ENCODE results near the gene FCHSD1. TPM values are rescaled to one million over a fixed set of nuclear protein-coding genes. Genes with fewer than 3 reads are reported as not detected.

Gene FCHSD1
- total RNA-seq, 1 experiment from 2014 or later, result 21.2 TPM

- Mint-ChIP-seq H3K4me3 (ENCODE audit: unreplicated experiment) (peak overlapping the region; percentile 62), H3K27me3 (ENCODE audit: insufficient read depth, unreplicated experiment) (peaks cover 35% of the 10 kb centered on the region), H3K4me1 (ENCODE audit: insufficient read depth, unreplicated experiment) (peaks cover 8% of the 10 kb centered on the region), H3K9me3 (ENCODE audit: unreplicated experiment) (no peaks in the 10 kb centered on the region), H3K36me3 (ENCODE audit: insufficient read depth, unreplicated experiment) (no peaks in the 10 kb centered on the region), H3K27ac (ENCODE audit: low read depth, unreplicated experiment) (peak overlapping the region; percentile 43)
- no TSS peak for BruUV-seq (replicated peaks)
- no peak for TF ChIP-seq CTCF (IDR thresholded peaks at IDR 0.05; ENCODE audit: unreplicated experiment)
- ChIA-PET CTCF (interaction anchor here (0.5 to 16.8 kb wide), 44 partner anchors 10 to 1216 kb away, joined by 3 to 677 read pairs (median 4); partner anchors contain the start of genes ARAP3, HDAC3, PCDH1 and PCDH12), POLR2A (interaction anchor here (0.9 to 5.7 kb wide), 10 partner anchors 8 to 277 kb away, joined by 3 to 68 read pairs (median 6); partner anchors contain the start of genes ARAP3, PCDH1 and RNF14)
- DNase-seq (ENCODE audit: unreplicated experiment), result no peak
- intact Hi-C loops (cut with micrococcal nuclease), result loop anchor here (1.0 to 2.0 kb wide), 6 partner anchors 27 to 452 kb away; partner anchors contain the start of gene RNF14
These were observed 41.3 kb upstream of the FCHSD1 start for GRCh38 chr5:141692533-141692888.

- DNase-seq (ENCODE audit: unreplicated experiment), result peak; percentile 87
- TF ChIP-seq CTCF (IDR thresholded peaks at IDR 0.05; ENCODE audit: unreplicated experiment), result peak; percentile 99
- H3K27ac Mint-ChIP-seq (ENCODE audit: low read depth, unreplicated experiment), result peak overlapping the region; percentile 43
- BruUV-seq (replicated peaks), result no TSS peak
- no peaks in the 10 kb centered on the region for H3K9me3 Mint-ChIP-seq (ENCODE audit: unreplicated experiment)
- intact Hi-C loops (cut with micrococcal nuclease), result loop anchor here (1.0 to 2.0 kb wide), 6 partner anchors 27 to 453 kb away; partner anchors contain the start of gene RNF14
- no peaks in the 10 kb centered on the region for H3K36me3 Mint-ChIP-seq (ENCODE audit: insufficient read depth, unreplicated experiment)
- peaks cover 8% of the 10 kb centered on the region for H3K4me1 Mint-ChIP-seq (ENCODE audit: insufficient read depth, unreplicated experiment)
- ChIA-PET CTCF (interaction anchor here (0.6 to 16.8 kb wide), 80 partner anchors 10 to 1799 kb away, joined by 3 to 677 read pairs (median 4); partner anchors contain the start of genes ARAP3, HDAC3, PCDH1 and PCDH12), POLR2A (interaction anchor here (0.7 to 5.7 kb wide), 14 partner anchors 8 to 954 kb away, joined by 3 to 68 read pairs (median 4); partner anchors contain the start of genes ARAP3, PCDH1 and RNF14)
- peak overlapping the region; percentile 62 for H3K4me3 Mint-ChIP-seq (ENCODE audit: unreplicated experiment)
- peaks cover 35% of the 10 kb centered on the region for H3K27me3 Mint-ChIP-seq (ENCODE audit: insufficient read depth, unreplicated experiment)
These were observed 40.8 kb upstream of the FCHSD1 start for GRCh38 chr5:141691867-141692532.

- no peak for DNase-seq (ENCODE audit: unreplicated experiment)
- H3K36me3 Mint-ChIP-seq (ENCODE audit: insufficient read depth, unreplicated experiment), result no peaks in the 10 kb centered on the region
- H3K9me3 Mint-ChIP-seq (ENCODE audit: unreplicated experiment), result no peaks in the 10 kb centered on the region
- H3K4me3 Mint-ChIP-seq (ENCODE audit: unreplicated experiment), result no peak overlapping the region
- CTCF ChIA-PET, result interaction anchor here (0.6 to 16.8 kb wide), 74 partner anchors 9 to 1800 kb away, joined by 3 to 677 read pairs (median 4); partner anchors contain the start of genes ARAP3, HDAC3, PCDH1 and PCDH12
- BruUV-seq (replicated peaks), result no TSS peak
- TF ChIP-seq CTCF (IDR thresholded peaks at IDR 0.05; ENCODE audit: unreplicated experiment), result no peak
- intact Hi-C loops (cut with micrococcal nuclease), result no loop called here
- POLR2A ChIA-PET, result interaction anchor here (0.7 to 5.7 kb wide), 12 partner anchors 9 to 954 kb away, joined by 3 to 68 read pairs (median 4); partner anchors contain the start of genes ARAP3, PCDH1 and RNF14
- H3K27ac Mint-ChIP-seq (ENCODE audit: low read depth, unreplicated experiment), result no peak overlapping the region
- H3K4me1 Mint-ChIP-seq (ENCODE audit: insufficient read depth, unreplicated experiment), result peaks cover 8% of the 10 kb centered on the region
- peaks cover 35% of the 10 kb centered on the region for H3K27me3 Mint-ChIP-seq (ENCODE audit: insufficient read depth, unreplicated experiment)
These were observed 40.2 kb upstream of the FCHSD1 start for GRCh38 chr5:141691286-141691866.

All from MCF 10A (cell line).